Effector memory CD4-positive, alpha-beta T cell (primary cell): ENCODE results near the gene TTC39A.
A peak's percentile ranks its signal among the peaks of the same experiment; 100 is the strongest.

Experiments used
- DNase-seq, 3 donors: peaks; one replicate each; pipeline ENCODE4 v3.0.0-alpha.2; 2020
- H3K27ac ChIP-seq: 2 replicates; pipeline ENCODE4 v1.7.0; 2013; ENCODE audit warnings: mild to moderate bottlenecking, low read length, moderate library complexity; ENCODE audit not compliant: insufficient read depth, poor library complexity, severe bottlenecking
- H3K27me3 ChIP-seq: replicated peaks from 2 replicates; pipeline ENCODE4 v1.7.0; 2013; ENCODE audit warnings: mild to moderate bottlenecking, low read length; ENCODE audit not compliant: insufficient read depth, control insufficient read depth, poor library complexity, severe bottlenecking
- H3K36me3 ChIP-seq: 2 replicates; pipeline ENCODE4 v1.7.0; 2013; ENCODE audit warnings: mild to moderate bottlenecking, low read length, moderate library complexity; ENCODE audit not compliant: control insufficient read depth, insufficient read depth
- H3K4me1 ChIP-seq: 2 replicates; pipeline ENCODE4 v1.7.0; 2013; ENCODE audit warnings: low read length, mild to moderate bottlenecking; ENCODE audit not compliant: control insufficient read depth, insufficient read depth, poor library complexity, severe bottlenecking
- H3K4me3 ChIP-seq: 2 replicates; pipeline ENCODE4 v1.7.0; 2013; ENCODE audit warnings: low read length, low read depth, mild to moderate bottlenecking; ENCODE audit not compliant: insufficient read depth, poor library complexity, severe bottlenecking
- H3K9me3 ChIP-seq: 2 replicates; pipeline ENCODE4 v1.7.0; 2013; ENCODE audit warnings: mild to moderate bottlenecking, low read length, moderate library complexity; ENCODE audit not compliant: control insufficient read depth

The TTC39A gene

DNA sequence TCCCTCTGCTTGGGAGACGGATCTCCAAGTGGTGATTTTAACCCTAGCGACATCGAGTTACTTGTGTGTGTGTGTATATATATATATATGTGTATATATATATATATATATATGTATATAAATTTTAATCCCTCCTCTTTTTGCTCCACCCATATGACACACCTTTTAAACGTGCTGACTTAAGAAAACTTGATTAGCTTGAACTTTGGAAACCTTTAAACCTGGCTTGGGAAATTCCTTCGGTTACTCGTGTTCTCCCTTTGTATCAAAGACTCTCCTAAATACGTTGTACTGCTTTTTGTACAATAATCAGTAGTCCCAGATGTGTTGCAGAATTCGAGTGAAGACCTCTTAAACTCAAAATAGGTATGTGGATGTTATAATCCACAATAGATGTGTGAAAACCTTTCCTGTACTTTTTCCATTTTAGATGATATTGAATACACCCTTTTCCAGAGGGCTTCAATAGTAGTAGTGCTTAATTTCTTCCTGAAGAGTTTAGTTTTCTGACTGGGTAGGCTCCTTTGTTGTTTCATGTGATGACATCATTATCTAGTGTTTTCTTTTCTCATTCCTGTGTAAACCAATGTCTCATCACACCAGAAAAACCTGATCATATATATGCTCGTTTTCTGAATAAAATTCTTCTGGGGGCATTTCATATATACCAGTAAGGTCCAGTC, 92.9 kb downstream of the TTC39A start:
- Histone ChIP-seq H3K27ac (peak overlapping the region; percentile 29), H3K9me3 (no peaks in the 10 kb centered on the region), H3K27me3 (no peaks in the 10 kb centered on the region), H3K4me3 (peak overlapping the region; percentile 98), H3K36me3 (no peaks in the 10 kb centered on the region), H3K4me1 (peaks cover 18% of the 10 kb centered on the region)
- no peak for DNase-seq
